Left cardiac atrium (tissue), 4 donors: ENCODE measurements around the gene RPS6KB1. TPM values are rescaled to one million over a fixed set of nuclear protein-coding genes. Genes with fewer than 3 reads are reported as not detected.
A peak's percentile ranks its signal among the peaks of the same experiment; 100 is the strongest.
"Not testable (repeated sequence)": the region's sequence is repeated elsewhere in the genome, so short reads cannot be mapped to it uniquely, and the experiment has no call there.

ENCODE experiments used
- ATAC-seq, 2 donors: fragments of 200-7000 bp; cut with Tn5 transposase; one replicate each; pipeline ENCODE4 v1.9.1; 2020; ENCODE audit warnings: mild to moderate bottlenecking in 2 of 2, moderate library complexity in 2 of 2
- DNase-seq: peaks from one replicate; pipeline ENCODE4 v3.0.0-alpha.2; 2020
- intact Hi-C, 2 donors: fragments of 100-400 bp; cut with DNase I; formaldehyde crosslinking; loops; one replicate each; pipeline versions ENCODE4 v1.14.1 to v1.15.1; 2022 to 2023
- long read RNA-seq: library from polyadenylated mRNA; unstranded; transcript quantifications from one replicate; pipeline ENCODE4 v2.0.0, GENCODE V29; 2021
- total RNA-seq, 2 donors: library from RNA; stranded (reverse); fragmentation: NEBNext Ultra II Directional; extraction: Animal tissue kit (Norgen Biotek cat#: 25700); gene quantifications; one replicate each; pipeline ENCODE4 v1.2.1, GENCODE V29; 2021
- donor health status: DM: no; HTN: yes; CAD: no.
- donor health status: DM: no; HTN: yes; CAD: no; lungs with severe emphysema.
- donor health status: DM: yes; HTN: yes; CAD: no.
- donor health status: Dilated cardiomyopathy.

Gene RPS6KB1
- 10 to 100 TPM; 19.4 to 29.9 TPM for total RNA-seq
- long read RNA-seq, full-length matches to known transcripts, result 16 of 20 reads
- long read RNA-seq, partial matches to known transcripts, result 0 of 20 reads
- long read RNA-seq, other reads (novel, unspliced or antisense), result 4 of 20 reads

DNA sequence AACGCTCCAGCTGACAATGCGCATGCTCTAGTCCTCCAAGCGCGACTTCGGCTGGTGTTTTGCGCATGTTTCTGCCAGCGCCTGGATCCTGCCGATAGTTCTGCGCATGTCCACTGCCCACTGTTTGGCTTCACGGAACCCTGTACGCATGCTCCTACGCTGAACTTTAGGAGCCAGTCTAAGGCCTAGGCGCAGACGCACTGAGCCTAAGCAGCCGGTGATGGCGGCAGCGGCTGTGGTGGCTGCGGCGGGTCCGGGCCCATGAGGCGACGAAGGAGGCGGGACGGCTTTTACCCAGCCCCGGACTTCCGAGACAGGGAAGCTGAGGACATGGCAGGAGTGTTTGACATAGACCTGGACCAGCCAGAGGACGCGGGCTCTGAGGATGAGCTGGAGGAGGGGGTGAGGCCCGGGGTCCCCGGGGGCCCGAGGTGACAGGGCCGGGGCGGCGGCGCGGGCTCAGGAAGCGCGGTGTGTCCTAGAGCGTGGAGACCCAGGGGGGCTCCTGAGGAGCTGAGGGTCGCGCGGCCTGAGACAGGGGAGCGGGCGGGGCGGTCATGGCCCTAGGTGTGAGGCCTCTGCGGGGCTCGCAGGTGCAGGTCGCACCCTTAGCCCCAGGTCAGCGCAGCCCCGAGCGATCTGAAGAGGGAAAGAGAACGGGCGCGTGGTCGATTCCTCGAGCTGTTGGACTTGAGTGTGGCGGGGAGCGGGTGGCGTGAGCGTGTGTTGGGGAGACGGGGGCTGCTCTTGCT, at the start of gene RPS6KB1, which contains the start of gene TUBD1:
Gene RPS6KB1, plus strand, starts transcription at position 198 of the 752 bp plus-strand sequence. Its CDS starts 64 bp downstream, at position 262.
Gene TUBD1, minus strand, starts transcription at position 20 of the 752 bp plus-strand sequence. CDS start 1,941 bp downstream, outside the sequence.
- intact Hi-C loops, result no loop called here
- DNase-seq (peak; percentile 98), ATAC-seq (peak; percentile 99)

DNA sequence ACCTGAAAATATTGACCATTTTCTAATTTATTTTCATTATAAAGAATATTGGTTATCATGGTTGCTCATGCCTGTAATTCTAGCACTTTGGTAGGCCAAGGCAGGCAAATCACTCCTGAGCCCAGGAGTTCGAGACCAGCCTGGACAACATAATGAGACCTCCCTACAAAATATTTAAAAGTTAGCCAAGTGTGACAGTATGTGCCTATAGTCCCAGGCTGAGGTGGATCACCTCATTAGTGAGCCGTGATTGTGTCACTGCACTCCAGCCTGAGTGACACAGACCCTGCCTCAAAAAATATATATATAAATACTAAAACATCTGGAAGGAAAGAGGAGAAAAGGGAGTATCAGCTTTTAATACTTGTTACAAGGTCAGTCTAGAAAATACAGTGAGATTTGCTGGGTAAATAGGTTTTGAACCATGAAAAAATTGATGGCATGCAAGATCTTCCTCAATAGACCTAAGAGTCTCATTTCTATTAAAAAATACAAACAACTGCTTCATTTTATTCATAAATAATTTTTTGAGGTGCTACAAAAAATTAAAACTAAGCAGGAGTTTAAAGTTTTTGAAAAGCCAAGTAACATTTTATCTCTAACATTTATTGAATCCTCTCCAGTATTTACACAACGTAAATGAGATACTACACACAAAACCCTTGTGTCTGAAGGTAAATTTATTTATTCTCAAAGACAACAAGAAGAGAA, 47.9 kb upstream of the RPS6KB1 start:
- ATAC-seq (peak in 1 of 2 donors; percentile 0), DNase-seq (no peak)
- intact Hi-C loops, result no loop called here

DNA sequence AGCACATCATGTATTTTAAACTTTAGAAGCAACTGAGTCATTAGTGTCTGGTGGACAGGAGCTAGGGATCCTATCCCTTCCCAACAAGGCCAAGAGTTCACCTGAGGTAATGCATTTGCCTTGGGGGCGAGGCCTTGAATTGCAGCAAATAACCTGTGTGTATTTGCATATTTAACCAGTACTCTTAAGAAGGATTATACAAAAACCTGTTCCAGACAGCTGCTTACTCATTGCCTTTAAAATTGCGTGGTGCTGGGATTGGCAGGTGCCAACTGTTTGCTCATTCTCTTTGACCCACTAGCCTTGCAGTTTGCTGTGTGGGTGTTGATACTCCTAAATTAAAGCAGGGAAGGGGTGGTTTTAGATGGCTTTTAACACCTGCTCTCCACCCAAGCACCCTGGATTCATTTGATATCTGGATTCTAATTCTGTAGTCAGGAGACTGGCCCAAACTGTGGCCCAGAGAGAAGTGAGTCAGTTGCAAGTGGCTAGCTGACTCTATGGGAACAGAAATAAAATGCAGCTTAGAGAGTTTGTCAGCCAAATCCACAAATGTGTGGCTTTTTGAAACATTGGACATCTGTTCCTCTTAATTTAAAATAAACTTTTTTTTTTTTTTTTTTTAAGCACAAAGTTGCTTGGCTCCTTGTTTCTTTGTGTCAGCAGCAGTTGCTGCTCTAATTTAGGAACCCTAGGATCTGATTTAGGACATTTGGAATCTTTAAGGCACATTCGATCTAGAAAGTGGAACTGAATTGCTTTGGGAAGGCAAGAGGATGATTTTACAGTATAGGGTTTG, 47.1 kb upstream of the RPS6KB1 start:
- intact Hi-C loops, result no loop called here
- DNase-seq, result no peak
- peak; percentile 23 to 39 for ATAC-seq

DNA sequence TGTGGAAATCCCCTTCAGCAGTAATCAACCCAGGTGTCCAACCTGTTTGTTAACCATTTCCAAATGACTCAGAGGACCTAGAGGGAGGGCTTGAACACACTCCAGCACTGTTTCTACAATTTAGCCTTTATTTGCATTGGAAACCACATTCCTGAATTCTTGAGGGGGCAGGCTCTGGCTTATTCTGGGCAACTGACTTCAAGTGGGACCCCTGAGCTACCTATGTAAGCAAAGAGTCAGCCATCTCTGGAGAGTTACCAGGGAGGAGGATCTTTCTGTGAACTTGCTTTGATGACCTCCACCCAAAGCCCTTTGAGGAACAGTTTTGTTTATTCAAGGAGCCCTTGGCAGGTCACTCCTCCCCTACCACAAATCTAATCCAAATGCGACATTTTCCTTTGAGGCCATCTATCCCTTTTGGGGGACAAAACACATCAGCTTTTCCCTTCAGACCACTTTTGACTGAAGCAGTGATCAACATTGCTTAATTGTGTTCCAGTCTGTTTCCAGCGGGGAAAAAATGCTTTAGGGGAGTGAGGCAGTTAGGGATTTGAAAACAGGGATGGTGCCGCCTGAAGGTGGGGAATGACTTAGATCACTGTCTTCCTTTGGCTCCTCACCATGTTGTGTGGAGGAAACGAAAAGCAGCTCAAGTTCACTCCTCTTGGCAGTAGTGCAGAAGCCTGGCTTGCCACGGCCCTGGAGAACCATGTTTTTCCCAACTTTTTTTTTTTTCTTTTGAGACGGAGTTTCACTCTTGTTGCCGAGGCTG, 46.3 kb upstream of the RPS6KB1 start:
- intact Hi-C loops, result no loop called here
- ATAC-seq (peak; percentile 25 to 43), DNase-seq (no peak)

DNA sequence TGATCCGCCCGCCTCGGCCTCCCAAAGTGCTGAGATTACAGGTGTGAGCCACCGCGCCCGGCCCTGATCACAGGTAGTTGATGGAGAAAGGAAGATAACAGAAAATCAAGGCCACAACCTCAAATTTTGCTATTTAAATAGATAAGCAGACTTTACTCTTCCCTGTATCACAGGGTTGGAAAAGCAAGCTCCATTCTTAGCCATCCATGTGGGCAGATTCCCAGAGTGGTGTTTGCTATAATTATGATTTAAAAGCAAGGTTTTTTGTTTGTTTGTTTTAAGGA, 44.6 kb upstream of the RPS6KB1 start:
- ATAC-seq (no peak), DNase-seq (no peak)
- intact Hi-C loops, result no loop called here

DNA sequence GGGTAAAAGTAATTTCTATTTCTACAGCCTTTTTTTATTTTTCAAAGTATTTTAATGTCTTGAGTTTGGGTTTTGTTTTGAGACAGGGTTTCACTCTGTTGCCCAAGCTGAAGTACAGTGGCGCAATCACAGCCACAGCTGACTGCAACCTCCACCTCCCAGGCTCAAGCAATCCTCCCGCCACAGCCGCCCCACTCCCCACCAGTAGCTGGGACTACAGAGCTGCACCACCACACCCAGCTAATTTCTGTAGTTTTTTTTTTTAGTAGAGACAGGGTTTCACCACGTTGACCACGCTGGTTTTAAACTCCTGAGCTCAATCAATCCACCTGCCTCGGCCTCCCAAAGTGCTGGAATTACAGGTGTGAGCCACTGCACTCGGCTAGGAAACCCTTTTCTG, 44.1 kb upstream of the RPS6KB1 start:
- peak; percentile 64 for DNase-seq
- peak; percentile 8 to 33 for ATAC-seq
- intact Hi-C loops, result no loop called here

DNA sequence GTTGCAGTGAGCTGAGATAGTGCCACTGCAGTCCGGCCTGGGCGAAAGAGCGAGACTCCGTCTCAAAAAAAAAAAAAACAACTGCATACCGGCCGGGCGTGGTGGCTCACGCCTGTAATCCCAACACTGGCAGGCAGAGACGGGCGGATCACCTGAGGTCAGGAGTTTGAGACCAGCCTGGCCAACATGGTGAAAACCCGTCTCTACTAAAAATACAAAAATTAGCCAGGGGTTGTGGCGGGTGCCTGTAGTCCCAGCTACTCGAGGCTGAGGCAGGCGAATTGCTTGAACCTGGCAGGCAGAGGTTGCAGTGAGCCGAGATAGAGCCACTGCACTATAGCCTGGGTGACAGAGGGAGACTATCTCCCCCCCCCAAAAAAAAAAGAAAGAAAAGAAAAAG, 42.6 kb upstream of the RPS6KB1 start:
- intact Hi-C loops, ATAC-seq, DNase-seq: not testable (repeated sequence)

DNA sequence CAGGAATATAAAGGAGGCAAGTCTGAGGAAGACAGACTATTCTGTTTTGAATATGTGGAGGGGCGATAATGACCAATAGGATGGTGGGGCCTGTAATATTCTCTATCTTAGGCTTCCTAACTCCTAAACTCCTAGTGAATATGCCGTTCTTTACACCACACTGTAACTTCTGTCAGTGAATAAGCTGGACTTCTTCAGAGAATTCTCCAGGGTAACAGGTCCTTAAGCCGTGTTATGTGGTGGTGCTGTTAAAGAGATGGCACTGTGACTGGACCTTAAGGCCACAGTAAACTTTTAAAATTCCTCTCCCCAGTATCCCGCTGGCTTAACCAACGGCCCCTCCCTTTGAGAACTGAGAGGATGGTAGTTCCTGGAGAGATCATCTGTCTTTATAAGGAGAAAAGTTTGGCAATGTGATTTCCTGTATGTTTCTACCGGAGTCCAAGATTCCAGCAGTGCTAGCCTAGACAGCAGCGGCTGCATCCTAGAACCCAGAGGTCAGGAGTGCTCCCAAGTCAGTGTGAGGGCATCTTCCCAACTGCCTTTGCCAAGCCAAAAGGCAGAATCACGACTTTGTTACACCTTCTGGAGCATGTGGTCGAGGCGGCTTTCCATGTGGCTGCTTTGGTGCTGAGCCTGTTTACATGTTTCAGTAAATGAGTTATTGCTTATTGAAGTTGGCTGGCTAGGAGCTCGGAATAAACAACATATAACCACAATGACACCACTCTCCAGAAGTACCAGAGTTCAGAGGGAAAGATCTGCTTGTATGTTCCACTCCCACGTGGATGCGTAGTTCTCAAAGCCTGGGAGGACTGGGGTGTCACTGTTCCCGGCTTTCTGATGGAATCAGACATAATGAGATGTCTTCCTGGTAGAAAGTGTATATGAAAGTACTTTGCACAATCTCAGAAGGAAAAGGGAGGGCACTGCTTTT, 41.2 kb upstream of the RPS6KB1 start:
- DNase-seq, result no peak
- ATAC-seq, result peak in 1 of 2 donors; percentile 14
- intact Hi-C loops, result no loop called here

DNA sequence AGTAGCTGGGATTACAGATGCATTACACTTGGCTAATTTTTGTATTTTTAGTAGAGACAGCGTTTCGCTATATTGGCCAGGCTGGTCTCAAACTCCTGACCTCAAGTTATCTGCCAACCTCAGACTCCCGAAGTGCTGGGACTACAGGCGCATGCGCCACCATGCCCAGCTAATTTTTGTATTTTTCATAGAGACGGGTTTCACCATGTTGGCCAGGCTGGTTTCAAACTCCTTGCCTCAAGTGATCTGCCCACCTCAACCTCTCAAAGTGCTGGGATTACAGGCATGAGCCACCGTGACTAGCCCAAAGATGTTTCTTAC, 40.1 kb upstream of the RPS6KB1 start:
- intact Hi-C loops, ATAC-seq, DNase-seq: not testable (repeated sequence)

DNA sequence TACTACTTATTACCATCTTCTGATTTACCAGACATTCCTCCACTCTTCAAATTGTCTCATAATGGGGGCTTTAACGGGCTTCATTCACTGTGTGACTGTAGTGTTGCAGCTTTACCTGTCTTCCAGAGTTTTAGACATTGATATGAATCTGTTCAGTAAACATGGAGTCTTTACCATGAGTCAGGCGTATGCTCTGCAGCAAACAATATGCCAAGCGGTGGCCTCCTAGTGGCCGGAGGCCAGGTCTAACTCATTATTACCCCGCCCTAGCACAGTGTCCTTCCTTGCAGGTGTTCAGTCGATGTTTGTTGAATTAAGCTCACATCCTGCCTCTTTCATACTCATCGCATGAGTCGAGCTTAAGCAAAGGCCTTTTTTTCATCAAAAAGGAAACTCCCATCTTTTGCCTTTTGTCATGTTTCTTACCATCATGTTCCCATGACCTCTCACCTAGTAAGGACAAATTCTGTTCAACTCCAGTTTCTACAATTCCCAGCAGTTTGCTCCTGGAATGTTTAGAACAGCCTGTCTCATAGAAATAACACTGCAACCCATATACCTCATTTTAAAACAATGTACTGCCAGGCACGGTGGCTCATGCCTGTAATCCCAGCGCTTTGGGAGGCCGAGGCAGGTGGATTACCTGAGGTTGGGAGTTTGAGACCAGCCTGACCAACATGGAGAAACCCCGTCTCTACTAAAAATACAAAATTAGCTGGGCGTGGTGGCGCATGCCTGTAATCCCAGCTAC, 39.6 kb upstream of the RPS6KB1 start:
- DNase-seq (no peak), ATAC-seq (peak in 1 of 2 donors; percentile 23)
- intact Hi-C loops, result no loop called here

DNA sequence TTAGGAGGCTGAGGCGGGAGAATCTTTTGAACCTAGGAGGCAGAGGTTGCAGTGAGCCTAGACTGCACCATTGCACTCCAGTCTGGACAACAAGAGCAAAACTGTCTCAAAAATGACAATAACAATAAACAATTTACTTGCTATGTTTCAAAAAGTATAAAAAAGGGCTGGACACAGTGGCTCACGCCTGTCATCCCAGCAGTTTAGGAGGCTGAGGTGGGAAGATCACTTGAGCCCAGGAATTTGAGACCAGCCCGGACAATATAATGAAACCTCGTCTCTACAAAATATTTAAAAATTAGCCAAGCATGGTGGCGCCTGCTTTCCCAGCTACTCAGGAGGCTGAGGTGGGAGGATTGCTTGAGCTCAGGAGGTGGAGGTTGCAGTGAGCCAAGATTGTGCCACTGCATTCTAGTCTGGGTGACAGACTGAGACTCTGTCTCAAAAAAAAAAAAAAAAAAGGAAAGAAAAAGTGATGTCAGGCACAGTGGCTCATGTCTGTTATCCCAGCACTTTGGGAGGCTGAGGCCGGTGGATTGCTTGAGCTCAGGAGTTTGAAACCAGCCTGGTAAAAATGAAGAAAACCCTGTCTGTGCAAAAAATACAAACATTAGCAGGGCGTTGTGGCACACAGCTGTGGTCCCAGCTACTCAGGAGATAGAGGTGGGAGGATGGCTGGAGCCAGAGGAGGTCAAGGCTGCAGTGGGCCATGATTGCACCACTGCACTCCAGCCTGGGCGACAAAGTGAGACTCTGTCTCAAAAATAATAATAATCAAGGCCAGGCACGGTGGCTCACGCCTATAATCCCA, 38.8 kb upstream of the RPS6KB1 start:
- intact Hi-C loops, result not testable (repeated sequence)

DNA sequence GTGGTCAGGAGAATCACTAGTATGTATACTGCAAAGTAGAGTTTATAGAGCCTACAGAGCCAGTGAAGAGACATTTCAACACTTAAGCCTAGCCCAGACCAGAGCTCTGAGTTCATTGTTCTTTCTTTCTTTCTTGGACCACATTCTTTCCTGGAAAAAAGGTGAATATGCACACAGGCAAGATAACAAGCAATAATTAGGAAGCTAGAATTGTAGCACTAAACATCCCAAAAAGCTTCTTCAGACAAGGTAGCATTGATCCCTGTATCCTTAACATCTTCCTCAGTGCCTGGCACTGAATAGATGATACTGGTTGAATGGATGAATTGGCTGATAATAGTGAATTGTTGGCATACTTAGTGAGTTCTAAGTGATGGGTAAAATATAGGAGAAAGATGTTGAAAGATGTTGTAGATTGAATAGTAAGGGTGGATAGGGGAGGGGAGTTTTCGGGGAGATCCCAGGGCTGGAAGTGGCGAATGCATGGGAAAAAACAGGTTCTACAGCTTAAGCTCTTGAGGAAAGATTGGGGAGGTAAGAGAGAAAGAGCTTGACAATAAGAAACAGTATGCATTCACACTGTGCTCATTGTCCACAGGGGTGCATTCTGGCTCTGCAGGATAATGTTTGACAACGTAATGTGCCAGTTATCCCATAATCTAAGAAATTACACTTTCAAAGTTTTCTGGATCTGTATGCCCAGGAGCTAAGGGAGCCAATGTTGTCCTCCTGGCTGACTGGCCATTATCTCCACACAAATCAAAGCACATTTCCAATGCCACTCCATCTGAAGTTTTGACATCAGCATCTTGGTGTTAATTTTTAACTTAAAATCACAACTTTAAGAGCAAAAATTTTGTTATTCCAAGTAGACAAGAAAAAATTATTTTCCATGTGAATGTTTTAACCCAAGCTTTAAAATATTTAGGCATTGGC, 35.8 kb upstream of the RPS6KB1 start:
- ATAC-seq (no peak), DNase-seq (no peak)
- intact Hi-C loops, result no loop called here

More for the DNA sequence above, 38.8 kb upstream of the RPS6KB1 start:
- DNase-seq, ATAC-seq: not testable (repeated sequence)

DNA sequence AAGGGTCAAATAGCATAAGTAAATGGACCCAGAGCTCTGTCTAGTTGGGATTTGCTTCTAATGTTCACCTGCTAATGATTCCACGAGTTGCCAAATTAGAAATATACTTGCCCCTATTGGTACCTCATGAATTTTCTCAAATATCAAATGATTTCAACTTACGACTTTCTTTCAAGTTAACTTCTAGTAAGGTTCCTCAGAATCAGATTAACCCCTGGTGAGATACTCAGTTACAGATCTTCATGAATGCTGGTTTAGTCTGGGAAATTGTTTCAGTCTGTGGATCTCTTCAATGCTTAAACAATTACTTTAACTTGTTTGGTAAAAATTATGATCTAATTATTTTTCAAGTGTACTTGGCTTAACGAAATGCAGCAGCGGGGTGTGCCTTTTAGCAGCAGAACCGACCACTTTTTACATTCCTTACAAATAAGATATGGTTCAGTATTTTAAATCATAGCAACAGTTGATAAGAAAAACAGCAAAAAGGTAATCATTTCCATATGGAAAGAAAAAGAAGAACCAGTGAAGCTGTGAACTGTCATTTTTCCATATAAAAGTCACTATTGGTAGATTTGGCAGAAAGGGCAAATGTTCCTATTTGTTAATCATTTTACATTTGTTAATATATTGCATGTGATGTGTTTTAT, 34.6 kb upstream of the RPS6KB1 start:
- DNase-seq (no peak), ATAC-seq (no peak)
- intact Hi-C loops, result no loop called here

DNA sequence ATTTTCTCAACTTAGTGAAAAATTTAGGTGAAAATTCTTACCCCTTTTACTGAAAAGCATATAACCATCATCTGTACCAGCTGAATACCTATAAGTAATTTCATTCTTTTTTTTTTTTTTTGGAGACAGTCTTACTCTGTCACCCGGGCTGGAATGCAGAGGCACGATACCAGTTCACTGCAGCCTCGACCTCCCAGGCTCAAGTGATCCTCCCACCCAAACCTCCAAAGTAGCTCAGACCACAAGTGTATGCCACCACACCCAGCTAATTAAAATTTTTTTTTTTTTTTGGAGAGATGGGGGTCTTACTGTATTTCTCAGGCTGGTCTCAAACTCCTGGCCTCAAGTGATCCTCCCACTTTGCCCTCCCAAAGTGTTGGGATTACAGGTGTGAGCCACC, 34.0 kb upstream of the RPS6KB1 start:
- intact Hi-C loops, result no loop called here
- no peak for DNase-seq
- no peak for ATAC-seq
